HG02938 (cell line): ENCODE measurements around the gene ASTN2.

Experiments
- ATAC-seq: cut with Tn5 transposase; IDR thresholded peaks from one replicate; pipeline ENCODE4 v1.9.1; 2021; ENCODE audit warnings: mild to moderate bottlenecking, moderate library complexity; ENCODE audit not compliant: unreplicated experiment

Gene ASTN2

GRCh38 chr9:117180896-117181445 is 233.9 kb downstream of the ASTN2 start:
- ATAC-seq = no peak

GRCh38 chr9:117178596-117179375 is 236.1 kb downstream of the ASTN2 start:
- ATAC-seq = no peak

- ATAC-seq = no peak
Observed at GRCh38 chr9:117170567-117170966, 244.3 kb downstream of the ASTN2 start.

- ATAC-seq = no peak
Observed at GRCh38 chr9:117169089-117169621, 245.7 kb downstream of the ASTN2 start.

- no peak for ATAC-seq
Observed at GRCh38 chr9:117164512-117164911, 250.3 kb downstream of the ASTN2 start.

- ATAC-seq = no peak
Observed at GRCh38 chr9:117160254-117160653, 254.6 kb downstream of the ASTN2 start.

- no peak for ATAC-seq
Observed at GRCh38 chr9:117156771-117157535, 257.9 kb downstream of the ASTN2 start.

- no peak for ATAC-seq
Observed at GRCh38 chr9:117156144-117156688, 258.6 kb downstream of the ASTN2 start.

- no peak for ATAC-seq
Observed at GRCh38 chr9:117153021-117153420, 261.8 kb downstream of the ASTN2 start.

GRCh38 chr9:117151716-117152115 is 263.1 kb downstream of the ASTN2 start:
- no peak for ATAC-seq

- ATAC-seq = no peak
Observed at GRCh38 chr9:117149996-117150395, 264.9 kb downstream of the ASTN2 start.

- no peak for ATAC-seq
Observed at GRCh38 chr9:117145811-117146490, 268.9 kb downstream of the ASTN2 start.

- ATAC-seq = no peak
Observed at GRCh38 chr9:117145081-117145480, 269.8 kb downstream of the ASTN2 start.

GRCh38 chr9:117138231-117138630 is 276.6 kb downstream of the ASTN2 start:
- ATAC-seq = no peak

GRCh38 chr9:117136461-117136860 is 278.4 kb downstream of the ASTN2 start:
- no peak for ATAC-seq

GRCh38 chr9:117135501-117136098 is 279.3 kb downstream of the ASTN2 start:
- ATAC-seq = no peak

GRCh38 chr9:117134826-117135500 is 279.9 kb downstream of the ASTN2 start:
- no peak for ATAC-seq

- no peak for ATAC-seq
Observed at GRCh38 chr9:117126871-117127270, 288.0 kb downstream of the ASTN2 start.

GRCh38 chr9:117125531-117125930 is 289.3 kb downstream of the ASTN2 start:
- no peak for ATAC-seq

GRCh38 chr9:117123729-117124128 is 291.1 kb downstream of the ASTN2 start:
- ATAC-seq = no peak
